SK-N-SH treated with all-trans-retinoic acid at 6 μM for 48 hours (cell line): ENCODE data around the gene UBA3.

ENCODE experiments used
- ARNTL ChIP-seq: fragments of 450-650 bp; formaldehyde crosslinking; IDR thresholded peaks from 2 replicates; pipeline ENCODE4 v1.5.0; 2020; ENCODE audit warnings: low read depth, mild to moderate bottlenecking, moderate library complexity, borderline replicate concordance
- ZFP30 ChIP-seq: fragments of 450-650 bp; formaldehyde crosslinking; IDR thresholded peaks from 2 replicates; pipeline ENCODE4 v1.5.0; 2022; ENCODE audit warnings: mild to moderate bottlenecking, moderate library complexity

GRCh38 chr3:69031635-69032034 is 48.5 kb downstream of the UBA3 start:
- TF ChIP-seq ZFP30 (CRISPR knock-in tag) (no peak), ARNTL (CRISPR knock-in tag) (no peak)
